GM18907 (cell line): ENCODE measurements around the gene GLT8D2.

ENCODE experiments used
- ATAC-seq: cut with Tn5 transposase; IDR thresholded peaks from one replicate; pipeline ENCODE4 v1.9.1; 2021; ENCODE audit warnings: mild to moderate bottlenecking, moderate library complexity; ENCODE audit not compliant: unreplicated experiment

Gene GLT8D2

GRCh38 chr12:104049903-104050356 is at the start of gene GLT8D2:
Gene GLT8D2 (minus strand): TSS chr12:104050187. CDS start chr12:104019648, 30,539 bp downstream.
- ATAC-seq = no peak

GRCh38 chr12:104097954-104098353 is 48.0 kb upstream of the GLT8D2 start:
- ATAC-seq = no peak

- no peak for ATAC-seq
Measured at GRCh38 chr12:104095289-104095688, 45.3 kb upstream of the GLT8D2 start.

GRCh38 chr12:104094284-104094683 is 44.3 kb upstream of the GLT8D2 start:
- no peak for ATAC-seq

GRCh38 chr12:104091136-104091535 is 41.1 kb upstream of the GLT8D2 start:
- no peak for ATAC-seq

- ATAC-seq = no peak
Measured at GRCh38 chr12:104090685-104091084, 40.7 kb upstream of the GLT8D2 start.

- ATAC-seq = peak; percentile 80
Measured at GRCh38 chr12:104083769-104084475, 33.9 kb upstream of the GLT8D2 start.

- no peak for ATAC-seq
Measured at GRCh38 chr12:104080764-104081163, 30.8 kb upstream of the GLT8D2 start.

- ATAC-seq = no peak
Measured at GRCh38 chr12:104079024-104079423, 29.0 kb upstream of the GLT8D2 start.

GRCh38 chr12:104073699-104074098 is 23.7 kb upstream of the GLT8D2 start:
- ATAC-seq = no peak

GRCh38 chr12:104072099-104072498 is 22.1 kb upstream of the GLT8D2 start:
- no peak for ATAC-seq

- peak; percentile 12 for ATAC-seq
Measured at GRCh38 chr12:104064842-104065427, 14.9 kb upstream of the GLT8D2 start.

- peak; percentile 87 for ATAC-seq
Measured at GRCh38 chr12:104064031-104064841, 14.2 kb upstream of the GLT8D2 start, which contains the start of gene HCFC2. Gene HCFC2 (plus strand): TSS chr12:104064531. CDS start chr12:104064561, 30 bp downstream.

GRCh38 chr12:104063712-104064030 is 13.7 kb upstream of the GLT8D2 start:
- ATAC-seq = peak; percentile 41

- no peak for ATAC-seq
Measured at GRCh38 chr12:104060791-104061190, 10.8 kb upstream of the GLT8D2 start.

- no peak for ATAC-seq
Measured at GRCh38 chr12:104059963-104060362, 10.0 kb upstream of the GLT8D2 start.

- no peak for ATAC-seq
Measured at GRCh38 chr12:104058802-104059201, 8.8 kb upstream of the GLT8D2 start.

- no peak for ATAC-seq
Measured at GRCh38 chr12:104057771-104058197, 7.8 kb upstream of the GLT8D2 start.

- no peak for ATAC-seq
Measured at GRCh38 chr12:104056419-104056972, 6.5 kb upstream of the GLT8D2 start.

GRCh38 chr12:104055686-104056388 is 5.8 kb upstream of the GLT8D2 start:
- ATAC-seq = no peak
